ACHN (cell line): ENCODE results near the gene TTC24.
"Not testable (repeated sequence)": the region's sequence is repeated elsewhere in the genome, so short reads cannot be mapped to it uniquely, and the experiment has no call there.

Source experiments
- DNase-seq: peaks from one replicate; pipeline ENCODE4 v3.0.0-alpha.2; 2015
- in situ Hi-C: cut with HindIII; loops from 2 replicates; pipeline ENCODE4 v1.10.0; 2017; ENCODE audit warnings: low sequenced_read_pairs, low pct_ligation_motif_present, low pct_unique_long_range_greater_than_20kb

Gene TTC24

DNA sequence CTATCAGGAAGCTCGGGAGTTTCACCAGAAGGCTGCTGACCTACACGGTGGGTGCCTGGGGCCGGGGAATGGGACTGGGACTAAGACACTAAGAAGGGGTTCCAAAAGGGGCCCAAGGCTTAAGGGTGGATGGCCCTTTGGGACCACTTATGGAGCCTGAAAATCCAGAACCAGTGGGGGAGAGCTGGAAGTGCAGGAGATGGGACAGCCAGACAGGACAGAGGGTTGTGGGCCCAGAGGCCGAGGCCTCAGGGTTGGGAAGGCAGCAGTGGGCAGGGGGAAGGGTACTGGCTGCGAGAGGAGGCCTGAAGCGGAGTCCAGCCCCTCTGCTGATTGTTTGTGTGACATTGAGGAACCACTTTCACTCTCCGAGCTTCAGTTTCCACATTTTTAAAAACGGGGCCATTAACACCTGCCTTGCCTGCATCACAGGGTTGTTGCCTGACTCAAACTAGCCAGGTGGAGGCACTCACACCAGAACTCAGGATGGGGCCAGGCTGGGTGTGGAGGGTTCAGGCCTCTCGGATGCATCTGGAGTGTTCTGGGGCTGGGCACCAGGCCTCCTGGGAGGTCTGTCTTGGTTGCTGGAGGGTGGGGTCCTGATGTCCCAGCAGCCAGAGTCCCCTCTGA lies 3.0 kb downstream of the TTC24 start:
- in situ Hi-C loops = no loop called here
- DNase-seq = no peak

- in situ Hi-C loops = no loop called here
- peak; percentile 86 for DNase-seq
Observed at GRCh38 chr1:156583821-156584622, 4.5 kb downstream of the TTC24 start.

DNA sequence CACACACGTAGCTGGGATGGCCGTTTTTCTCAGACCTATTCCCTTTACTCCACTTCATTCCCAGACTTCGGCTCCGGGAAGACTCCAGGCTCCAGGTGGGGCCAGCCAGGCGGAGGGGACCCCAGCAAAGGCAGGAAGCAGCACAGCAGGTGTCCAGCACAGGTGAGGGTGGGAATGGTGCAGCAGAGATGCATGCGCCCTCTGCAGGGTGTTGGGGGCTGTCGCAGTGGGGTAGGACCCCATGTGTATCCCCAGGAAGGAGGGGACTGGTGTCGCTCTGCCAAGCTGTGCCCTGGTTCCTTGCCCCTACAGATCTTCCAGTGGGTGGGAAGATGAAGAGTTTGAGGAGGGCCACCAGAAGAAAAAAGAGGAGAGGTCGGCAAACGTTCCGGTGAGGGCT lies 5.3 kb downstream of the TTC24 start:
- in situ Hi-C loops = no loop called here
- DNase-seq = no peak

GRCh38 chr1:156586323-156586722 lies 6.8 kb downstream of the TTC24 start:
- in situ Hi-C loops = no loop called here

DNA sequence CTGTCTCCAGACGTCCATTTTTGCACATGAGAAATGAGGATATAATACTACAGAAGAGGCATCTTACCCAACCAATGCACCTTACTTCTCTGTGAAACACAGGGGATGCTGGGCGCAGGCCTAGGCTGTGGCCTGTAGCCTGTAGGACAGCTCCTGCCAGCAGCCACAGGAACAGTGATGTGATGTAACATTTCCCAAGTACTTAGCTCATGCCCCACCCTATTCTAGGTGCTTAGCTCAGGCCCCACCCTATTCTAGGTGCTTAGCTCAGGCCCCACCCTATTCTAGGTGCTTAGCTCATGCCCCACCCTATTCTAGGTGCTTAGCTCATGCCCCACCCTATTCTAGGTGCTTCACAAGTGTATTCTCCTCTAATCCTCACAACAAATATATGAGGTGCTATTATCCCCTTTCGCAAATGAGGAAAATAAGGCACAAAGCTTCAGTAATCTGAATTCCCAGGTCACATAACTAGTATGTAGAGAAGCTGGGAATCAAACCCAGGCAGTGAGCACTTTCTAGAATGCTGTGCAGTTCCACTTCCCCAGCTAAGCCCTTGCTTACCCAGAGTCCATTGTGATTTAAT lies 7.5 kb downstream of the TTC24 start:
- DNase-seq = no peak
- in situ Hi-C loops = no loop called here

More at GRCh38 chr1:156586323-156586722, 6.8 kb downstream of the TTC24 start:
- DNase-seq = no peak

GRCh38 chr1:156587927-156588326 lies 8.4 kb downstream of the TTC24 start:
- in situ Hi-C loops, DNase-seq: not testable (repeated sequence)

DNA sequence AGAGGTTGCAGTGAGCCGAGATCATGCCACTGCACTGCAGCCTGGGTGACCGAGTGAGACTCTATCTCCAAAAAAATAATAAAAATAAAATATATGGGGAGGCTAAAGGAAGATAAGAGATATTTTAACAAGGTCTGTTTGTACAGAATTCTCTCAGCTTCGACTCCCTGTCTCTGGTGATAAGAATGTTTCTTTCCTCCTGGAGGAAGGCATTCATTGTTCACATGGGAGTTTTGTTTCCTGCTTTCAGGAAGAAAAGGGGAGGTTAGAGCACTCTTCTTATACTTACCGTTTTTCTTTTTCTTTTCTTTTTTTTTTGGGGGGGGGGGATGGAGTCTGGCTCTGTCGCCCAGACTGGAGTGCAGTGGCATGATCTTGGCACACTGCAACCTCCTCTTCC lies 10.0 kb downstream of the TTC24 start:
- in situ Hi-C loops = no loop called here
- DNase-seq = no peak

DNA sequence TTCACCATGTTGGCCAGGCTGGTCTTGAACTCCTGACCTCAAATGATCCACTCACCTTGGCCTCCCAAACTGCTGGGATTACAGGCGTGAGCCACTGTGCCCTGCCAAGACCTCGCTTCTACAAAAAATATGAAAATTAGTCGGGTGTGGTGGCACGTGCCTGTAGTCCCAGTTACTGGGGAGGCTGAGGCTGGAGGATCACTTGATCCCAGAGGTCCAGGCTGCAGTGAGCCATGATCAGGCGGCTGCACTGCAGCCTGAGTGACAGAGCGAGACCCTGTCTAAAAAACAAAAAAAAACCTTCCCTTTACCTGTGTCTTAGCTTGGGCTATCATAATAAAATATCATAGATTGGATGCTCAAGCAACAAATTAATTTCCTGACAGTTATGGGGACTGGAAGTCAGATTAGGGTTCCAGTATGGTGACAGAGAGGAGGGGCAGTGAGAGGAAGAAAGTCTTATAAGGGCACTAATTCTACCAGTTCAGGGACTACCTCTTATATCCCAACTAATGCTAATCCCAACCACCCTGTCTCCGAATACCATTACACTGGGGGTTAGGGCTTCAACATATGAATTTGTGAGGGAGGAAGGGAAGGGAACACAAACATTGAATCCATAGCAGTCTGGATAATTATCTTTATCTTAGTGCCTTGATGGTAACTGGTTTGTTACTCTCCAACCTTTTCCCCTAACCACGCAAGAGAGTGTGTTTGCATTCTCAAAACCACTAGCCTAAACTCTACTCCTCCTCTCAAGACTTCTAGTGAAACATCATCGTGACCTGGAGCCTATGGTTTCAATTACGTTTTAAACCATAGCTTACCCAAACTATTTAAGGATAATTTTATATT lies 11.0 kb downstream of the TTC24 start:
- DNase-seq = no peak
- in situ Hi-C loops = no loop called here

GRCh38 chr1:156591181-156591431 lies 11.6 kb downstream of the TTC24 start:
- DNase-seq = no peak
- in situ Hi-C loops = no loop called here

DNA sequence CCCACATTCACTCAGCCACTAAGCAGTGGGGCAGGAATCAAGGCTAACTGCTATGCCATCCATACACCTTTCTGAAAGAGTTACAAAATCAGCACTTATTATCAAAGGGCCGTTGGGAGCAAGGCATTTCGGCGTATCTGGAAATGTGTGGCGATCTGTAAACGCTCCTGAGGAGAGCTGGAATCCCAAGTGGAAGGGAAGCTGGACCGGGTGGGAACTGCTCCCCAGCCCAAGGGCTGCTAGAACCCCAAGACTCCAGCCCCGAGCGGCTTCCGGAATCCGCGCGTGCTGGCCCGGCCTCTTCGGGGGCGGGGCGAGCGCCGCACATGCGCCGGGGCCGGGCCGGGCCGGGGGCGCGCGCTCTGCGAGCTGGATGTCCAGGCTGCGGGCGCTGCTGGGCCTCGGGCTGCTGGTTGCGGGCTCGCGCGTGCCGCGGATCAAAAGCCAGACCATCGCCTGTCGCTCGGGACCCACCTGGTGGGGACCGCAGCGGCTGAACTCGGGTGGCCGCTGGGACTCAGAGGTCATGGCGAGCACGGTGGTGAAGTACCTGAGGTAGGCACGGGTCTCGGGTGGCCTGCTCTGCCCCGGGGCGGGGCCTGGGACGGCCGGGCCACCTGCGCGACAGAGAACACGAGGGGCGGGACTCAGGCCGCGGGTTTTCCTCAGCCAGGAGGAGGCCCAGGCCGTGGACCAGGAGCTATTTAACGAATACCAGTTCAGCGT lies 12.1 kb downstream of the TTC24 start, which contains the start of gene NAXE:
TSS of gene NAXE (plus strand) at position 345 of the 726 bp plus-strand sequence. CDS start at position 374, 29 bp downstream.
- in situ Hi-C loops = no loop called here
- DNase-seq = peak; percentile 78

DNA sequence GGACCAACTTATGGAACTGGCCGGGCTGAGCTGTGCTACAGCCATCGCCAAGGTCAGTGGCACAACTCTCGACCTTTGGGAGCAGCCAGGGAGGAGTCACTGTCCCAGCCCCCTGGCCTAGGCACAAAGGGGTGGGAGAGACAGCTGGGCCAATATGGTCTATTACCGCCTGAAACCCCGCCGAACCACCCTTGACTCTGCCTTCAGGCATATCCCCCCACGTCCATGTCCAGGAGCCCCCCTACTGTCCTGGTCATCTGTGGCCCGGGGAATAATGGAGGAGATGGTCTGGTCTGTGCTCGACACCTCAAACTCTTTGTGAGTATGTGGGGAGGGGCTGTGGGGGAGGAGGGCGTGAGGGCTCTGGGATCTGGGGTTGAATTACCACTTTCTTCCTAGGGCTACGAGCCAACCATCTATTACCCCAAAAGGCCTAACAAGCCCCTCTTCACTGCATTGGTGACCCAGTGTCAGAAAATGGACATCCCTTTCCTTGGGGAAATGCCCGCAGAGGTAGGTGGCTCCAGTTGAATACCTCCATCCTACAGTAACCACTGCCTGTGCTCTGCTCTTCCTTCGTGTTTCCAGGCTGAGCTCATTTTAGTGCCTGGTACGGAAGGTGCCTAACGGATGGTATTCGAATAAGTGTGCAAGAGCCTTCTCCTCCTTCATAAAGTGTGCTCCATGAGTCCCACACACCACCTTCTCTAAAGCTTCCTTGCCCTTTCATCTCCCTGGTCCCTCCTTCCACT lies 12.8 kb downstream of the TTC24 start:
- in situ Hi-C loops = no loop called here

GRCh38 chr1:156592910-156593660 lies 13.6 kb downstream of the TTC24 start:
- in situ Hi-C loops = no loop called here
- no peak for DNase-seq

More for the DNA sequence above, 12.8 kb downstream of the TTC24 start:
- DNase-seq = no peak

GRCh38 chr1:156593661-156593989 lies 14.1 kb downstream of the TTC24 start:
- in situ Hi-C loops = no loop called here
- no peak for DNase-seq

GRCh38 chr1:156594190-156594589 lies 14.7 kb downstream of the TTC24 start:
- in situ Hi-C loops = no loop called here
- no peak for DNase-seq

- in situ Hi-C loops = no loop called here
- no peak for DNase-seq
Observed at GRCh38 chr1:156595016-156595415, 15.5 kb downstream of the TTC24 start.

DNA sequence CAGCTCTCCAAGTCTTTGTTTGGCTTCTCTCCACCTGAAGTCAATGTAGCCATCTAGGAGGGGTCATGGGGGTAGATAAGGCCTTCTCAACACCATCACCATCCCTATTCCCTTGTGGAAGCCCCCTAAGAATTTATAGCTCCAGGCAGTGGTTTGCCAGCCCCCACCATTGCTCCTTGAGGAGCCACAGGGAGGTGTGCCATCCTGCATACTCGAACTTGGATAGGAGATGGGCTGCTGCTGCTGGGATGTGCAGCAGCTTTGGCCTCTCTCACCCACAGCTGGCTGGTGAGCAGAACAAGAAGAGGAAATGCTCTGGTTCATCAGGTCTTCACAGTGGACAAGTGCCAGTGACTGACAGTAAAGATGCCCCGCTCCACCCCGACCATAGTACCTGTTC lies 16.9 kb downstream of the TTC24 start:
- in situ Hi-C loops = no loop called here
- no peak for DNase-seq

- DNase-seq = no peak
- in situ Hi-C loops = no loop called here
Observed at GRCh38 chr1:156598125-156598524, 18.6 kb downstream of the TTC24 start.
